Stomach smooth muscle (tissue), 2 donors: ENCODE results near the gene RBP3.

Experiments
- H3K27ac ChIP-seq: one replicate; pipeline ENCODE4 v1.7.0; 2013; ENCODE audit warnings: mild to moderate bottlenecking, low read length, inconsistent platforms
- H3K27me3 ChIP-seq, 2 donors: one replicate each; pipeline ENCODE4 v1.7.0; 2013; ENCODE audit warnings: low read length in 2 of 2; ENCODE audit not compliant: insufficient read depth in 2 of 2, control insufficient read depth in 1 of 2
- H3K36me3 ChIP-seq, 2 donors: one replicate each; pipeline ENCODE4 v1.7.0; 2013; ENCODE audit warnings: low read length in 2 of 2; ENCODE audit not compliant: control insufficient read depth in 2 of 2, insufficient read depth in 2 of 2
- H3K4me1 ChIP-seq: one replicate; pipeline ENCODE4 v1.7.0; 2013; ENCODE audit warnings: low read length; ENCODE audit not compliant: control insufficient read depth, insufficient read depth
- H3K4me3 ChIP-seq, 2 donors: one replicate each; pipeline ENCODE4 v1.7.0; 2013; ENCODE audit warnings: low read length in 2 of 2
- H3K9ac ChIP-seq, 2 donors: one replicate each; pipeline ENCODE4 v1.7.0; 2013; ENCODE audit warnings: low read length in 2 of 2, mild to moderate bottlenecking in 1 of 2
- H3K9me3 ChIP-seq, 2 donors: one replicate each; pipeline ENCODE4 v1.7.0; 2013; ENCODE audit warnings: low read length in 2 of 2; ENCODE audit not compliant: control insufficient read depth in 2 of 2
- donor health status: healthy.
- donor health status: Pancreatic carcinoma.

The RBP3 gene

GRCh38 chr10:47374611-47375536, 26.7 kb downstream of the RBP3 start:
- Histone ChIP-seq H3K4me1 (peaks cover 19% of the 10 kb centered on the region), H3K9me3 (no peaks in the 10 kb centered on the region), H3K4me3 (peak overlapping the region; percentile 17 to 49), H3K9ac (peak overlapping the region in 1 of 2 donors; percentile 21), H3K36me3 (no peaks in the 10 kb centered on the region), H3K27me3 (peaks cover 0 to 4% of the 10 kb centered on the region in 2 donors), H3K27ac (no peak overlapping the region)

GRCh38 chr10:47376522-47377220, 28.5 kb downstream of the RBP3 start:
- no peaks in the 10 kb centered on the region for H3K9me3 ChIP-seq
- H3K4me3 ChIP-seq = no peak overlapping the region
- peaks cover 19% of the 10 kb centered on the region for H3K4me1 ChIP-seq
- no peak overlapping the region for H3K9ac ChIP-seq
- H3K27me3 ChIP-seq = peaks cover 0 to 10% of the 10 kb centered on the region in 2 donors
- H3K27ac ChIP-seq = no peak overlapping the region
- H3K36me3 ChIP-seq = no peaks in the 10 kb centered on the region

- Histone ChIP-seq H3K36me3 (no peaks in the 10 kb centered on the region), H3K27me3 (peaks cover 0 to 10% of the 10 kb centered on the region in 2 donors), H3K9ac (no peak overlapping the region), H3K4me1 (peaks cover 19% of the 10 kb centered on the region), H3K27ac (no peak overlapping the region), H3K4me3 (no peak overlapping the region), H3K9me3 (no peaks in the 10 kb centered on the region)
Observed at GRCh38 chr10:47378183-47378510, 30.0 kb downstream of the RBP3 start.

GRCh38 chr10:47378606-47379444, 30.7 kb downstream of the RBP3 start:
- no peak overlapping the region for H3K27ac ChIP-seq
- H3K9ac ChIP-seq = no peak overlapping the region
- H3K27me3 ChIP-seq = peaks cover 0 to 10% of the 10 kb centered on the region in 2 donors
- no peaks in the 10 kb centered on the region for H3K9me3 ChIP-seq
- H3K4me3 ChIP-seq = no peak overlapping the region
- peaks cover 24% of the 10 kb centered on the region for H3K4me1 ChIP-seq
- no peaks in the 10 kb centered on the region for H3K36me3 ChIP-seq

- Histone ChIP-seq H3K27ac (no peak overlapping the region), H3K9me3 (no peaks in the 10 kb centered on the region), H3K4me1 (peaks cover 24% of the 10 kb centered on the region), H3K4me3 (no peak overlapping the region), H3K9ac (no peak overlapping the region), H3K36me3 (no peaks in the 10 kb centered on the region), H3K27me3 (peaks cover 0 to 10% of the 10 kb centered on the region in 2 donors)
Observed at GRCh38 chr10:47379445-47379785, 31.3 kb downstream of the RBP3 start.

GRCh38 chr10:47379901-47380300, 31.7 kb downstream of the RBP3 start:
- Histone ChIP-seq H3K9ac (no peak overlapping the region), H3K36me3 (no peaks in the 10 kb centered on the region), H3K4me3 (no peak overlapping the region), H3K27ac (no peak overlapping the region), H3K27me3 (peaks cover 0 to 10% of the 10 kb centered on the region in 2 donors), H3K9me3 (no peaks in the 10 kb centered on the region), H3K4me1 (peaks cover 19% of the 10 kb centered on the region)

GRCh38 chr10:47380341-47381102, 32.4 kb downstream of the RBP3 start:
- peaks cover 0 to 10% of the 10 kb centered on the region in 2 donors for H3K27me3 ChIP-seq
- no peak overlapping the region for H3K9ac ChIP-seq
- H3K4me3 ChIP-seq = no peak overlapping the region
- H3K4me1 ChIP-seq = peaks cover 14% of the 10 kb centered on the region
- no peaks in the 10 kb centered on the region for H3K9me3 ChIP-seq
- no peaks in the 10 kb centered on the region for H3K36me3 ChIP-seq
- no peak overlapping the region for H3K27ac ChIP-seq

- Histone ChIP-seq H3K4me1 (peaks cover 11% of the 10 kb centered on the region), H3K4me3 (no peak overlapping the region), H3K9ac (no peak overlapping the region), H3K36me3 (no peaks in the 10 kb centered on the region), H3K27me3 (peaks cover 0 to 10% of the 10 kb centered on the region in 2 donors), H3K27ac (no peak overlapping the region), H3K9me3 (no peaks in the 10 kb centered on the region)
Observed at GRCh38 chr10:47381103-47381395, 32.9 kb downstream of the RBP3 start.

GRCh38 chr10:47381427-47382379, 33.5 kb downstream of the RBP3 start:
- Histone ChIP-seq H3K4me3 (no peak overlapping the region), H3K27ac (no peak overlapping the region)

More at GRCh38 chr10:47381427-47382379, 33.5 kb downstream of the RBP3 start:
- H3K36me3 ChIP-seq = no peaks in the 10 kb centered on the region
- no peak overlapping the region for H3K9ac ChIP-seq
- peaks cover 0 to 10% of the 10 kb centered on the region in 2 donors for H3K27me3 ChIP-seq
- H3K4me1 ChIP-seq = peaks cover 11% of the 10 kb centered on the region
- no peaks in the 10 kb centered on the region for H3K9me3 ChIP-seq
